Lower lobe of right lung (tissue), 2 donors: ENCODE measurements around the gene TACC2. TPM values are rescaled to one million over a fixed set of nuclear protein-coding genes. Genes with fewer than 3 reads are reported as not detected.

Experiments
- ATAC-seq, 2 donors: fragments of 200-7000 bp; cut with Tn5 transposase; one replicate each; pipeline ENCODE4 v1.9.1; 2020 to 2022; ENCODE audit warnings: mild to moderate bottlenecking in 2 of 2, moderate library complexity in 2 of 2
- DNase-seq: peaks from one replicate; pipeline ENCODE4 v3.0.0-alpha.2; 2020
- H3K27ac ChIP-seq: fragments of 200-600 bp; one replicate; pipeline ENCODE4 v1.8.0; 2022
- H3K27me3 ChIP-seq: fragments of 200-600 bp; one replicate; pipeline ENCODE4 v1.8.0; 2022; ENCODE audit warnings: low read depth
- H3K36me3 ChIP-seq: fragments of 200-600 bp; one replicate; pipeline ENCODE4 v1.8.0; 2022; ENCODE audit warnings: mild to moderate bottlenecking
- H3K4me1 ChIP-seq: fragments of 200-600 bp; one replicate; pipeline ENCODE4 v1.8.0; 2022
- H3K4me3 ChIP-seq: fragments of 200-600 bp; one replicate; pipeline ENCODE4 v1.8.0; 2022; ENCODE audit warnings: mild to moderate bottlenecking
- H3K9me3 ChIP-seq: fragments of 200-600 bp; one replicate; pipeline ENCODE4 v1.8.0; 2022
- CTCF ChIP-seq: fragments of 200-600 bp; IDR thresholded peaks from one replicate; pipeline ENCODE4 v1.8.0; 2022; ENCODE audit warnings: antibody characterized with exemption, mild to moderate bottlenecking
- intact Hi-C: fragments of 100-400 bp; cut with DNase I; formaldehyde crosslinking; loops from one replicate; pipeline ENCODE4 v1.11.0; 2022
- total RNA-seq: library from RNA; stranded (reverse); fragmentation: NEBNext Ultra II Directional; extraction: Animal tissue kit (Norgen Biotek cat#: 25700); gene quantifications from one replicate; pipeline ENCODE4 v1.2.1, GENCODE V29; 2021
- donor health status: DM: no; HTN: yes; CAD: no; lungs with severe emphysema.

The TACC2 gene
- total RNA-seq, 1 donor from 2014 or later, result 141 TPM

- no peaks in the 10 kb centered on the region for H3K9me3 ChIP-seq
- H3K4me3 ChIP-seq, result no peak overlapping the region
- TF ChIP-seq CTCF, result no peak
- intact Hi-C loops, result no loop called here
- no peak overlapping the region for H3K27ac ChIP-seq
- DNase-seq, result no peak
- H3K4me1 ChIP-seq, result no peaks in the 10 kb centered on the region
- no peaks in the 10 kb centered on the region for H3K27me3 ChIP-seq
- peaks cover 89% of the 10 kb centered on the region for H3K36me3 ChIP-seq
- no peak for ATAC-seq
These were observed 254.6 kb downstream of the TACC2 start for GRCh38 chr10:122243550-122243949.

- no peak for ATAC-seq
These were observed 255.3 kb downstream of the TACC2 start for GRCh38 chr10:122244001-122244975.

GRCh38 chr10:122245136-122245535 is 256.2 kb downstream of the TACC2 start:
- intact Hi-C loops, result no loop called here
- Histone ChIP-seq H3K27ac (no peak overlapping the region), H3K4me1 (no peaks in the 10 kb centered on the region), H3K9me3 (no peaks in the 10 kb centered on the region), H3K27me3 (no peaks in the 10 kb centered on the region), H3K4me3 (no peak overlapping the region), H3K36me3 (peaks cover 89% of the 10 kb centered on the region)
- no peak for TF ChIP-seq CTCF
- ATAC-seq, result no peak
- no peak for DNase-seq

More at GRCh38 chr10:122244001-122244975, 255.3 kb downstream of the TACC2 start:
- intact Hi-C loops, result no loop called here
- Histone ChIP-seq H3K4me3 (no peak overlapping the region), H3K9me3 (no peaks in the 10 kb centered on the region), H3K27ac (no peak overlapping the region), H3K27me3 (no peaks in the 10 kb centered on the region), H3K36me3 (peaks cover 89% of the 10 kb centered on the region), H3K4me1 (no peaks in the 10 kb centered on the region)
- TF ChIP-seq CTCF, result no peak
- no peak for DNase-seq

- no peaks in the 10 kb centered on the region for H3K9me3 ChIP-seq
- no peak overlapping the region for H3K27ac ChIP-seq
- H3K4me3 ChIP-seq, result no peak overlapping the region
- no peak for ATAC-seq
- no peak for DNase-seq
- TF ChIP-seq CTCF, result no peak
- intact Hi-C loops, result no loop called here
- no peaks in the 10 kb centered on the region for H3K27me3 ChIP-seq
- H3K4me1 ChIP-seq, result no peaks in the 10 kb centered on the region
- H3K36me3 ChIP-seq, result peaks cover 89% of the 10 kb centered on the region
These were observed 256.9 kb downstream of the TACC2 start for GRCh38 chr10:122245897-122246296.

DNA sequence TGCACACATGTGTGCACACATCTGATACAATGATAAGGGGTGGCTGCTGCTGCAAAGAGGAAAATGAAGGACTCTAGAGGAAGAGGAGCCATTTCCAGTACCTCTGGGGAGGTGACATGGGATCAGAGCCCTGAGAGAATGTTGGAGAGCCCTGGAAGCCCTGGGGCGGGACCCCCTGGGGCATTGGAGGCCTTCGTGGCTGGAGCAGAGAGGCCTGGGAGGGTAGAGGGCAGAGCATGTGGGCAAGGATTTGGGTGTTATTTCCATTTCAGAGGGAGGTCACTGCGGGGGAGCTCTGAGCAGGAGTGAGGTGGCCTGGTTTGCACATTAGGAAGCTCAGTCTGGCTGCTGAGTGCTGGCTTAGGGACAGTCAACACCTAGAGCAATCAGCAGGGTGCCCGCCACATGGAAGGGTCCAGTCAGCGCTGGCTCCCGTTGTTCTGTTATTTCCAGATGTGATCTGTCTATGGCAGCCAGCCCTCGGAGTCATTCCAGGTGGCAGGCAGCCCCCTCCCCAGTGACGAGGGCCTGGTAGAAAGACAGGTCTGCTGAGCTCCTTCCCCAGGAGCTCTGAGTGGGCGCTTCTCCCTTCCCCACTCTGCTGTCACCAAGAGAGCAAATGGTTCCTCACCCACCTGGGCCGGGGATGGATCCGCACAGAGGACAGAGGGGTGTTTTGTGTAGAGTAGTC is 258.0 kb downstream of the TACC2 start:
- intact Hi-C loops, result no loop called here
- TF ChIP-seq CTCF, result no peak
- Histone ChIP-seq H3K9me3 (no peaks in the 10 kb centered on the region), H3K4me1 (no peaks in the 10 kb centered on the region), H3K4me3 (no peak overlapping the region), H3K27ac (no peak overlapping the region), H3K27me3 (no peaks in the 10 kb centered on the region), H3K36me3 (peaks cover 88% of the 10 kb centered on the region)
- ATAC-seq, result no peak
- DNase-seq, result no peak
